K562 (cell line): ENCODE results near the gene ASB18. TPM values are rescaled to one million over a fixed set of nuclear protein-coding genes. Genes with fewer than 3 reads are reported as not detected.

Experiments used
- ATAC-seq: fragments of 200-7000 bp; cut with Tn5 transposase; 3 replicates; pipeline ENCODE4 v1.9.1; 2020; ENCODE audit warnings: moderate library complexity
- BruUV-seq: library from RNA; stranded (reverse); fragments of 400-500 nt; replicated peaks from 2 replicates; lab custom pipeline; 2021; lab: Mats Ljungman, UMichigan
- CTCF ChIA-PET: fragments of 300-600 bp; formaldehyde crosslinking; extraction: SDS; loops from one replicate; lab custom pipeline; 2021; ENCODE audit warnings: low intra/inter-chr PET ratio; lab: Yijun Ruan, JAX
- POLR2A ChIA-PET: fragments of 300-600, 350-650 bp; sonication (Branson Sonifier 250); formaldehyde crosslinking; extraction: SDS; loops from one replicate; lab custom pipeline; 2021; ENCODE audit warnings: antibody characterized with exemption, inconsistent platforms; lab: Yijun Ruan, JAX
- DNase-seq, 4 experiments: peaks; one replicate each; pipeline versions ENCODE4 v3.0.0 to v3.0.0-alpha.2; 2011 to 2018; ENCODE audit warnings: low spot score in 3 of 4, mixed read lengths in 3 of 4; ENCODE audit errors: extremely low read depth in 1 of 4
- FAIRE-seq: peaks from 2 replicates; lab custom pipeline; 2011; peaks lifted over from hg19 to GRCh38; lab: Jason Lieb, UNC
- H2AFZ ChIP-seq: 2 replicates; pipeline ENCODE4 v1.6.0; 2011; ENCODE audit warnings: low read depth, low read length, control low read depth, inconsistent platforms
- H3K27ac ChIP-seq: fragments of 200-600 bp; 3 replicates; pipeline ENCODE4 v1.8.0; 2011; ENCODE audit warnings: low read depth, mild to moderate bottlenecking, control low read depth, inconsistent platforms, low read length, moderate library complexity, mixed read lengths; ENCODE audit errors: extremely low read depth
- H3K27me3 ChIP-seq, 2 experiments: fragments of 300-600 bp in 1 of 2; 2 replicates in 1 of 2; 3 replicates in 1 of 2; pipeline versions ENCODE4 v1.6.0 to v1.8.0; 2011; ENCODE audit warnings: inconsistent platforms in 2 of 2, low read length in 2 of 2, mild to moderate bottlenecking in 1 of 2, mixed read lengths in 1 of 2, moderate library complexity in 1 of 2; ENCODE audit not compliant: control insufficient read depth in 2 of 2, insufficient read depth in 2 of 2
- H3K36me3 ChIP-seq: fragments of 300-600 bp; 3 replicates; pipeline ENCODE4 v1.8.0; 2011; ENCODE audit warnings: mild to moderate bottlenecking, low read length, inconsistent platforms; ENCODE audit not compliant: control insufficient read depth, insufficient read depth
- H3K4me1 ChIP-seq, 2 experiments: fragments of 200-600 bp in 1 of 2; replicated peaks in 1 of 2; 2 replicates in 1 of 2; 3 replicates in 1 of 2; pipeline versions ENCODE4 v1.5.1 to v1.8.0; 2011; ENCODE audit warnings: inconsistent platforms in 2 of 2, low read length in 2 of 2, mild to moderate bottlenecking in 1 of 2, mixed read lengths in 1 of 2, moderate library complexity in 1 of 2; ENCODE audit not compliant: control insufficient read depth in 2 of 2, insufficient read depth in 2 of 2
- H3K4me2 ChIP-seq: 2 replicates; pipeline ENCODE4 v1.6.1; 2011; ENCODE audit warnings: low read length, control low read depth, inconsistent platforms, mixed read lengths; ENCODE audit not compliant: insufficient read depth
- H3K4me3 ChIP-seq: fragments of 200-600 bp; sonication (generic), shearing (Covaris generic); 2 replicates; pipeline ENCODE4 v1.5.1; 2016; ENCODE audit warnings: control low read depth, inconsistent platforms
- H3K79me2 ChIP-seq: fragments of 200-600 bp; 3 replicates; pipeline ENCODE4 v1.8.0; 2011; ENCODE audit warnings: low read length, inconsistent platforms; ENCODE audit not compliant: control insufficient read depth, insufficient read depth
- H3K9ac ChIP-seq, 2 experiments: 2 replicates each; pipeline versions ENCODE4 v1.6.0 to v1.6.1; 2011; ENCODE audit warnings: low read depth in 2 of 2, low read length in 2 of 2, control low read depth in 1 of 2, inconsistent platforms in 1 of 2, mild to moderate bottlenecking in 1 of 2, mixed read lengths in 1 of 2; ENCODE audit not compliant: insufficient read depth in 1 of 2
- H3K9me1 ChIP-seq: one replicate; pipeline ENCODE4 v1.6.0; 2011; ENCODE audit warnings: inconsistent platforms, mild to moderate bottlenecking, low read length, moderate library complexity; ENCODE audit not compliant: control insufficient read depth, insufficient read depth
- H3K9me3 ChIP-seq: replicated peaks from 2 replicates; pipeline ENCODE4 v1.5.1; 2011; ENCODE audit warnings: low read depth, low read length, inconsistent platforms; ENCODE audit not compliant: control insufficient read depth, insufficient read depth
- H4K20me1 ChIP-seq: replicated peaks from 2 replicates; pipeline ENCODE4 v1.6.1; 2011; ENCODE audit warnings: low read length, inconsistent platforms, mixed read lengths; ENCODE audit not compliant: control insufficient read depth, insufficient read depth
- CC2D1A ChIP-seq: fragments of 450-650 bp; IDR thresholded peaks from 2 replicates; pipeline ENCODE4 v1.6.1; 2017; ENCODE audit warnings: mild to moderate bottlenecking
- DIDO1 ChIP-seq: fragments of 450-650 bp; IDR thresholded peaks from 2 replicates; pipeline ENCODE4 v1.6.1; 2016; ENCODE audit warnings: low read depth, missing biosample characterization, missing genetic modification characterization
- ELF1 ChIP-seq: fragments of 200-800 bp; sonication (Bioruptor generic); IDR thresholded peaks from 2 replicates; pipeline ENCODE4 v1.6.1; 2016; ENCODE audit warnings: missing genetic modification characterization, missing compliant biosample characterization
- KHSRP ChIP-seq: fragments of 450-650 bp; IDR thresholded peaks from 2 replicates; pipeline ENCODE4 v1.6.1; 2017
- MEIS2 ChIP-seq: fragments of 450-650 bp; IDR thresholded peaks from 2 replicates; pipeline ENCODE4 v1.6.1; 2014; ENCODE audit warnings: mild to moderate bottlenecking; ENCODE audit not compliant: partially characterized antibody
- NR2C2 ChIP-seq, 2 experiments: fragments of 200-800 bp in 1 of 2; sonication (Bioruptor generic) in 1 of 2; sonication (generic) in 1 of 2; formaldehyde crosslinking in 1 of 2; IDR thresholded peaks; 2 replicates each; pipeline versions ENCODE4 v1.6.1 to v1.8.0; 2016 to 2022; ENCODE audit warnings: mild to moderate bottlenecking in 1 of 2, missing compliant biosample characterization in 1 of 2, missing genetic modification characterization in 1 of 2, missing genetic modification reagents in 1 of 2
- PHB ChIP-seq: fragments of 250-450 bp; sonication (Bioruptor Pico); IDR thresholded peaks from 2 replicates; pipeline ENCODE4 v1.5.0; 2021
- RBM34 ChIP-seq: fragments of 200-400 bp; formaldehyde crosslinking; IDR thresholded peaks from 2 replicates; pipeline ENCODE4 v1.6.1; 2018; ENCODE audit warnings: low read length, borderline replicate concordance; ENCODE audit not compliant: insufficient read depth
- TCF7 ChIP-seq: sonication (generic); IDR thresholded peaks from 2 replicates; pipeline ENCODE4 v1.6.1; 2016; ENCODE audit warnings: antibody characterized with exemption, borderline replicate concordance
- ZNF239 ChIP-seq: fragments of 250-450 bp; sonication (Bioruptor Pico); IDR thresholded peaks from 2 replicates; pipeline ENCODE4 v1.4.0; 2020; ENCODE audit warnings: mild to moderate bottlenecking
- ZNF561 ChIP-seq: fragments of 450-650 bp; formaldehyde crosslinking; conservative IDR thresholded peaks from 2 replicates; pipeline ENCODE4 v1.4.0; 2020; ENCODE audit warnings: mild to moderate bottlenecking, moderate library complexity
- ZNF76 ChIP-seq: fragments of 250-450 bp; sonication (Bioruptor Pico); IDR thresholded peaks from 2 replicates; pipeline ENCODE4 v1.4.0; 2020; ENCODE audit warnings: mild to moderate bottlenecking, moderate library complexity, borderline replicate concordance
- whole genome bisulfite sequencing: fragments of 100-300 bp; shearing (Covaris generic); methylation state at CpG from one replicate; pipeline ENCODE4 v1.1.6; 2016; ENCODE audit warnings: low coverage, mixed read lengths; ENCODE audit not compliant: insufficient coverage; ENCODE audit errors: missing lambda C conversion rate; 5-methylcytosine and 5-hydroxymethylcytosine counted together
- in situ Hi-C: fragments of 300-500 bp; cut with MboI; formaldehyde crosslinking; loops from 4 replicates; pipeline ENCODE4 v1.15.0; 2018; ENCODE audit warnings: inconsistent platforms, mixed read lengths
- intact Hi-C: fragments of 100-400 bp; cut with micrococcal nuclease; formaldehyde crosslinking; loops from 2 replicates; pipeline ENCODE4 v1.14.2; 2022
- polyA plus RNA-seq, 8 experiments: library from polyadenylated mRNA; depleted of rRNA in 4 of 8; stranded (reverse) in 5 of 8; unstranded in 3 of 8; fragments of >200 nt; fragmentation: Nextera tagmentation in 2 of 8; fragmentation: Illumina TruSeq in 1 of 8; extraction: Ambion mirVana in 2 of 8; extraction: Trizol in 1 of 8; gene quantifications; 2 replicates each; pipeline versions ENCODE4 v1.2.1 to v1.2.3, GENCODE V29; 2011 to 2014; ENCODE audit warnings: inconsistent platforms in 1 of 8, missing spikeins in 1 of 8
- total RNA-seq, 7 experiments: library from RNA; depleted of rRNA in 6 of 7; stranded (reverse); fragments of >200 nt in 6 of 7; fragmentation: Illumina TruSeq in 2 of 7; extraction: Trizol in 2 of 7; gene quantifications; 2 replicates each; pipeline versions ENCODE4 v1.2.1 to v1.2.3, GENCODE V29; 2011 to 2021; ENCODE audit warnings: low replicate concordance in 1 of 7
- TF ChIP-seq, protein P1 (sequence below): fragments of 450-650 bp; IDR thresholded peaks from 2 replicates; pipeline ENCODE4 v1.6.1; 2018; ENCODE audit warnings: mild to moderate bottlenecking, low read depth; ENCODE audit not compliant: partially characterized antibody

Gene ASB18
- total and polyA plus RNA-seq, 9 of the 15 experiments (the other 6 are each of a cell fraction or from before 2014, with no cell fraction given), result not detected

- no TSS peak for BruUV-seq
- H3K9ac ChIP-seq, result no peak overlapping the region
- ATAC-seq, result no peak
- H3K9me1 ChIP-seq, result no peaks in the 10 kb centered on the region
- in situ Hi-C loops, result no loop called here
- intact Hi-C loops, result no loop called here
- H3K4me2 ChIP-seq, result no peak overlapping the region
- FAIRE-seq, result no peak
- CTCF ChIA-PET, result no interaction called here
- H2AFZ ChIP-seq, result no peak overlapping the region
- no peaks in the 10 kb centered on the region for H3K36me3 ChIP-seq
- H3K27ac ChIP-seq, result no peak overlapping the region
- no peaks in the 10 kb centered on the region; a peak in 1 of 5 replicates for H3K4me1 ChIP-seq
- H3K27me3 ChIP-seq, result peaks cover 0 to 41% of the 10 kb centered on the region in 2 experiments; a peak in 3 of 5 replicates
- no peak overlapping the region for H3K4me3 ChIP-seq
- TF ChIP-seq ZNF239, result no peak
- TF ChIP-seq, all 486 proteins: peak for 0
- POLR2A ChIA-PET, result no interaction called here
- Histone ChIP-seq H4K20me1 (no peaks in the 10 kb centered on the region), H3K79me2 (no peaks in the 10 kb centered on the region), H3K9me3 (no peaks in the 10 kb centered on the region)
- no peak for DNase-seq
- whole genome bisulfite sequencing, result 0% methylated on average over 10 of the region's 15 CpGs
These were observed 23.8 kb downstream of the ASB18 start for GRCh38 chr2:236240228-236240990.

GRCh38 chr2:236239276-236240065, 24.7 kb downstream of the ASB18 start:
- Histone ChIP-seq H3K4me3 (no peak overlapping the region), H3K27me3 (peaks cover 0 to 41% of the 10 kb centered on the region in 2 experiments; a peak in 3 of 5 replicates), H3K9me1 (no peaks in the 10 kb centered on the region), H3K79me2 (no peaks in the 10 kb centered on the region), H3K27ac (no peak overlapping the region), H3K4me2 (no peak overlapping the region), H3K4me1 (no peaks in the 10 kb centered on the region; a peak in 1 of 5 replicates), H3K9ac (no peak overlapping the region), H3K36me3 (no peaks in the 10 kb centered on the region), H2AFZ (no peak overlapping the region), H3K9me3 (no peaks in the 10 kb centered on the region), H4K20me1 (no peaks in the 10 kb centered on the region)
- CTCF ChIA-PET, result no interaction called here
- ATAC-seq, result no peak
- WGBS, result 0% methylated on average over 15 of the region's 17 CpGs
- no peak for FAIRE-seq
- POLR2A ChIA-PET, result interaction anchor here (0.6 kb wide), 1 partner anchor 11 kb away, joined by 4 read pairs; no protein-coding TSS in a partner anchor
- BruUV-seq, result no TSS peak
- in situ Hi-C loops, result no loop called here
- intact Hi-C loops, result no loop called here
- DNase-seq, result no peak
- TF ChIP-seq ZNF561 (CRISPR knock-in tag) (no peak), MEIS2 (no peak), RBM34 (no peak), DIDO1 (tag) (no peak), CC2D1A (no peak), ELF1 (tag) (no peak), TCF7 (no peak), NR2C2 (CRISPR knock-in tag; IDR thresholded peaks at IDR 0.05) (no peak), NR2C2 (tag; IDR thresholded peaks at IDR 0.05) (no peak), PHB (CRISPR knock-in tag) (no peak), KHSRP (no peak), ZNF76 (CRISPR knock-in tag) (no peak)
- TF ChIP-seq, protein P1, sequence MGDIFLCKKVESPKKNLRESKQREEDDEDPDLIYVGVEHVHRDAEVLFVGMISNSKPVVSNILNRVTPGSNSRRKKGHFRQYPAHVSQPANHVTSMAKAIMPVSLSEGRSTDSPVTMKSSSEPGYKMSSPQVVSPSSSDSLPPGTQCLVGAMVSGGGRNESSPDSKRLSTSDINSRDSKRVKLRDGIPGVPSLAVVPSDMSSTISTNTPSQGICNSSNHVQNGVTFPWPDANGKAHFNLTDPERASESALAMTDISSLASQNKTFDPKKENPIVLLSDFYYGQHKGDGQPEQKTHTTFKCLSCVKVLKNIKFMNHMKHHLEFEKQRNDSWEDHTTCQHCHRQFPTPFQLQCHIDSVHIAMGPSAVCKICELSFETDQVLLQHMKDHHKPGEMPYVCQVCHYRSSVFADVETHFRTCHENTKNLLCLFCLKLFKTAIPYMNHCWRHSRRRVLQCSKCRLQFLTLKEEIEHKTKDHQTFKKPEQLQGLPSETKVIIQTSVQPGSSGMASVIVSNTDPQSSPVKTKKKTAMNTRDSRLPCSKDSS, result no peak
